ENCODE measurements around the gene EPHA10. TPM values are rescaled to one million over a fixed set of nuclear protein-coding genes. Genes with fewer than 3 reads are reported as not detected.

The EPHA10 gene
- total RNA-seq, 4 donors from 2014 or later, result 54.5 to 94.3 (median 77.6) TPM

DNA sequence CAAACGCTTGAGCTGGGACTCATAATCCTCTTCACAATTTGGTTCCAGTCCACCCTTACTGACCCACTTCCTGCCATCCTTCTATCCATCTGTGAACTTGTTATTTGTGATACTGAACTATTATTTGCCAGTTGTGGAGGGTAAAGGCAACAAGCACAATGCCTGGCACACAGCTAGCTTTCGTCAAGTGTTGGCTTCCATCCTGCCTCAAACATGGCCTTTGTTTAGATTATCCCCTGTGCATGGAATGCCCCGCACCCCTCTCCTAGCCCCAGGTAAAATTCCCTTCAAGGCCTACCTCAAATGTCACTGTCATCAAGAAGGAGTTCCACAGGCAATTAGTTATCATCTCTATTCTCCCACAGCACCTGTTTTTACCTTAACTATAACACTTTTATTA lies 84.0 kb downstream of the EPHA10 start:
- Histone ChIP-seq H3K27ac (no peak overlapping the region), H3K9me3 (no peaks in the 10 kb centered on the region), H3K4me3 (no peak overlapping the region), H3K4me1 (peaks cover 0 to 12% (median 6%) of the 10 kb centered on the region in 4 donors), H3K36me3 (peaks cover 0 to 12% (median 5%) of the 10 kb centered on the region in 4 donors), H3K27me3 (no peaks in the 10 kb centered on the region)
- in situ Hi-C loops (cut with MboI; ENCODE audit: low pct_ligation_motif_present in 1 of 4, low pct_unique_long_range_greater_than_20kb in 1 of 4, low sequenced_read_pairs in 3 of 4), result loop anchor here (5.0 to 25.0 kb wide), 4 partner anchors 76 to 226 kb away; partner anchors contain the start of genes ZC3H12A (in 2 of the 4) and GNL2 (in 1 of the 4)
- WGBS, 2 donors (ENCODE audit: low coverage in 1 of 2), result 76 to 81% methylated on average over 3 of the region's 3 CpGs
- no peak for TF ChIP-seq POLR2AphosphoS5 (IDR thresholded peaks at IDR 0.05)
- TF ChIP-seq CTCF (IDR thresholded peaks at IDR 0.05), result no peak
- TF ChIP-seq POLR2A (IDR thresholded peaks at IDR 0.05), result no peak
- TF ChIP-seq EP300 (IDR thresholded peaks at IDR 0.05; ENCODE audit: low read depth), result no peak
- DNase-seq, result no peak
- intact Hi-C loops (cut with DNase I; ENCODE audit: low total_unique reads), result loop anchor here (5.0 to 10.0 kb wide), 2 partner anchors 79 to 116 kb away; no protein-coding TSS in a partner anchor

DNA sequence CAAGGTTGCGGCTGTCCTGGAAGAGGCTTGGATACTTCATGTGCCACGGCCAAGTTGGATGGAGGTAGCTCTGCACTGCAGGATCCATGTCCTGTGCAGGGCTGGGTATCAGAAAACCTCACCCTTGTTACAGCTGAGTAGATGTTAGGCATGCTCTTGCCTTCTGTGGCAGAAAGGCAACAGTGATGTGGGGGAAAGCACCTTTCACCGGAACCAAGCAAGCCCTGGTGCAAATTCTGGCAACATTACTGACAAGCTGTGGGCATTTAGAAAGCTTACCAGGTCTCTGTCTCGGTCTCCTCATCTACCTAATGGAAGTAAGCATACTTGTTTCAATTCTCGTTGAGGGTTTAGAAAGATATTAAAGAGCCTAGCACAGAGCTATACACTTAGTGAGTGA lies 87.1 kb downstream of the EPHA10 start:
- intact Hi-C loops (cut with DNase I; ENCODE audit: low total_unique reads) (no loop called here), in situ Hi-C loops (cut with MboI; ENCODE audit: low pct_ligation_motif_present in 1 of 4, low pct_unique_long_range_greater_than_20kb in 1 of 4, low sequenced_read_pairs in 3 of 4) (loop anchor here in 2 of 4 donors (5.0 to 25.0 kb wide), 2 partner anchors 81 to 216 kb away; partner anchors contain the start of genes ZC3H12A (in 2 of the 2) and GNL2 (in 1 of the 2))
- TF ChIP-seq POLR2A (IDR thresholded peaks at IDR 0.05) (no peak), POLR2AphosphoS5 (IDR thresholded peaks at IDR 0.05) (no peak), CTCF (IDR thresholded peaks at IDR 0.05) (no peak), EP300 (IDR thresholded peaks at IDR 0.05; ENCODE audit: low read depth) (no peak)
- peaks cover 0 to 19% (median 6%) of the 10 kb centered on the region in 4 donors for H3K4me1 ChIP-seq
- WGBS, 2 donors (ENCODE audit: low coverage in 1 of 2), result 85 to 86% methylated on average over 2 to 5 of the region's 5 CpGs
- DNase-seq, result no peak
- H3K9me3 ChIP-seq, result no peaks in the 10 kb centered on the region
- H3K27ac ChIP-seq, result no peak overlapping the region
- peaks cover 1% of the 10 kb centered on the region for H3K27me3 ChIP-seq
- H3K36me3 ChIP-seq, result peaks cover 0 to 4% (median 0%) of the 10 kb centered on the region in 4 donors
- no peak overlapping the region for H3K4me3 ChIP-seq

- intact Hi-C loops (cut with DNase I; ENCODE audit: low total_unique reads) (no loop called here), in situ Hi-C loops (cut with MboI; ENCODE audit: low pct_ligation_motif_present in 1 of 4, low pct_unique_long_range_greater_than_20kb in 1 of 4, low sequenced_read_pairs in 3 of 4) (loop anchor here in 2 of 4 donors (5.0 to 25.0 kb wide), 2 partner anchors 80 to 215 kb away; partner anchors contain the start of genes ZC3H12A (in 2 of the 2) and GNL2 (in 1 of the 2))
- H3K27me3 ChIP-seq, result peaks cover 7% of the 10 kb centered on the region
- WGBS, 2 donors (ENCODE audit: low coverage in 1 of 2), result 72 to 75% methylated on average over 4 of the region's 4 CpGs
- H3K36me3 ChIP-seq, result no peaks in the 10 kb centered on the region
- H3K4me3 ChIP-seq, result no peak overlapping the region
- TF ChIP-seq POLR2AphosphoS5 (IDR thresholded peaks at IDR 0.05) (no peak), EP300 (IDR thresholded peaks at IDR 0.05; ENCODE audit: low read depth) (no peak), POLR2A (IDR thresholded peaks at IDR 0.05) (no peak), CTCF (IDR thresholded peaks at IDR 0.05) (no peak)
- H3K4me1 ChIP-seq, result peaks cover 0 to 19% (median 5%) of the 10 kb centered on the region in 4 donors
- H3K27ac ChIP-seq, result peak overlapping the region in 2 of 4 donors; percentile 23 to 80
- H3K9me3 ChIP-seq, result no peaks in the 10 kb centered on the region
- no peak for DNase-seq
Observed at GRCh38 chr1:37677143-37677439, 87.8 kb downstream of the EPHA10 start.

GRCh38 chr1:37676281-37677142 lies 88.4 kb downstream of the EPHA10 start:
- Histone ChIP-seq H3K4me1 (peaks cover 0 to 19% (median 5%) of the 10 kb centered on the region in 4 donors), H3K36me3 (no peaks in the 10 kb centered on the region), H3K4me3 (no peak overlapping the region), H3K27ac (peak overlapping the region; percentile 58 to 80 (median 60)), H3K9me3 (no peaks in the 10 kb centered on the region), H3K27me3 (peaks cover 9% of the 10 kb centered on the region)
- peak; percentile 30 for DNase-seq
- 30 to 40% methylated on average over 5 to 14 of the region's 14 CpGs for WGBS, 2 donors (ENCODE audit: low coverage in 1 of 2)
- in situ Hi-C loops (cut with MboI; ENCODE audit: low pct_ligation_motif_present in 1 of 4, low pct_unique_long_range_greater_than_20kb in 1 of 4, low sequenced_read_pairs in 3 of 4) (loop anchor here in 2 of 4 donors (5.0 to 25.0 kb wide), 2 partner anchors 79 to 214 kb away; partner anchors contain the start of genes ZC3H12A (in 2 of the 2) and GNL2 (in 1 of the 2)), intact Hi-C loops (cut with DNase I; ENCODE audit: low total_unique reads) (no loop called here)
- TF ChIP-seq POLR2A (IDR thresholded peaks at IDR 0.05) (no peak), POLR2AphosphoS5 (IDR thresholded peaks at IDR 0.05) (peak; percentile 5 to 65 (median 58))
